ENCODE measurements around the gene PPP1R12B. TPM values are rescaled to one million over a fixed set of nuclear protein-coding genes. Genes with fewer than 3 reads are reported as not detected.

The PPP1R12B gene
- total and polyA plus RNA-seq, 2 experiments from 2014 or later, result 13.2 to 13.8 TPM

DNA sequence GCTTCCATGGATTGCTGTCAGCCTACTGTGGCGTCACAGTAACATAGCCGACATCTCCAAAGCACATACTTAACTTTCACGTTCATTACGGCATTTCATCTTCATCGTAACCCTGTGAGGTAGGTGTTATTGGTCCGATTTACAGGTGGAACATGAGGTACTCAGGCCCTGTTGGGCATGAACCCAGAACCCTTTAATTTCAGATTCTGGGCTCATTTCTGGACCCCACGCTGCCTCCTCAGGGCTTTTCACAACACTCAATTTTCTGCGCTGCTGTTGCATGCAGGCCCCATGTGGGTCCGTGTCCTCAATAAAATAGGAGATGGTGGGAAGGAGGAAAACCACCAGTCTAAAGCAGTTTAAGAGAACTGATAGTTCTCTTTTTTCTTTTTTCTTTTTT is 46.3 kb upstream of the PPP1R12B start (continued):
- TF ChIP-seq EZH2 (IDR thresholded peaks at IDR 0.05; ENCODE audit: low read depth, unreplicated experiment) (no peak), ZNF114 (CRISPR knock-in tag; IDR thresholded peaks at IDR 0.05) (no peak), CREB1 (CRISPR knock-in tag; IDR thresholded peaks at IDR 0.05; ENCODE audit: low read depth) (no peak)
- TF ChIP-seq, protein P1, sequence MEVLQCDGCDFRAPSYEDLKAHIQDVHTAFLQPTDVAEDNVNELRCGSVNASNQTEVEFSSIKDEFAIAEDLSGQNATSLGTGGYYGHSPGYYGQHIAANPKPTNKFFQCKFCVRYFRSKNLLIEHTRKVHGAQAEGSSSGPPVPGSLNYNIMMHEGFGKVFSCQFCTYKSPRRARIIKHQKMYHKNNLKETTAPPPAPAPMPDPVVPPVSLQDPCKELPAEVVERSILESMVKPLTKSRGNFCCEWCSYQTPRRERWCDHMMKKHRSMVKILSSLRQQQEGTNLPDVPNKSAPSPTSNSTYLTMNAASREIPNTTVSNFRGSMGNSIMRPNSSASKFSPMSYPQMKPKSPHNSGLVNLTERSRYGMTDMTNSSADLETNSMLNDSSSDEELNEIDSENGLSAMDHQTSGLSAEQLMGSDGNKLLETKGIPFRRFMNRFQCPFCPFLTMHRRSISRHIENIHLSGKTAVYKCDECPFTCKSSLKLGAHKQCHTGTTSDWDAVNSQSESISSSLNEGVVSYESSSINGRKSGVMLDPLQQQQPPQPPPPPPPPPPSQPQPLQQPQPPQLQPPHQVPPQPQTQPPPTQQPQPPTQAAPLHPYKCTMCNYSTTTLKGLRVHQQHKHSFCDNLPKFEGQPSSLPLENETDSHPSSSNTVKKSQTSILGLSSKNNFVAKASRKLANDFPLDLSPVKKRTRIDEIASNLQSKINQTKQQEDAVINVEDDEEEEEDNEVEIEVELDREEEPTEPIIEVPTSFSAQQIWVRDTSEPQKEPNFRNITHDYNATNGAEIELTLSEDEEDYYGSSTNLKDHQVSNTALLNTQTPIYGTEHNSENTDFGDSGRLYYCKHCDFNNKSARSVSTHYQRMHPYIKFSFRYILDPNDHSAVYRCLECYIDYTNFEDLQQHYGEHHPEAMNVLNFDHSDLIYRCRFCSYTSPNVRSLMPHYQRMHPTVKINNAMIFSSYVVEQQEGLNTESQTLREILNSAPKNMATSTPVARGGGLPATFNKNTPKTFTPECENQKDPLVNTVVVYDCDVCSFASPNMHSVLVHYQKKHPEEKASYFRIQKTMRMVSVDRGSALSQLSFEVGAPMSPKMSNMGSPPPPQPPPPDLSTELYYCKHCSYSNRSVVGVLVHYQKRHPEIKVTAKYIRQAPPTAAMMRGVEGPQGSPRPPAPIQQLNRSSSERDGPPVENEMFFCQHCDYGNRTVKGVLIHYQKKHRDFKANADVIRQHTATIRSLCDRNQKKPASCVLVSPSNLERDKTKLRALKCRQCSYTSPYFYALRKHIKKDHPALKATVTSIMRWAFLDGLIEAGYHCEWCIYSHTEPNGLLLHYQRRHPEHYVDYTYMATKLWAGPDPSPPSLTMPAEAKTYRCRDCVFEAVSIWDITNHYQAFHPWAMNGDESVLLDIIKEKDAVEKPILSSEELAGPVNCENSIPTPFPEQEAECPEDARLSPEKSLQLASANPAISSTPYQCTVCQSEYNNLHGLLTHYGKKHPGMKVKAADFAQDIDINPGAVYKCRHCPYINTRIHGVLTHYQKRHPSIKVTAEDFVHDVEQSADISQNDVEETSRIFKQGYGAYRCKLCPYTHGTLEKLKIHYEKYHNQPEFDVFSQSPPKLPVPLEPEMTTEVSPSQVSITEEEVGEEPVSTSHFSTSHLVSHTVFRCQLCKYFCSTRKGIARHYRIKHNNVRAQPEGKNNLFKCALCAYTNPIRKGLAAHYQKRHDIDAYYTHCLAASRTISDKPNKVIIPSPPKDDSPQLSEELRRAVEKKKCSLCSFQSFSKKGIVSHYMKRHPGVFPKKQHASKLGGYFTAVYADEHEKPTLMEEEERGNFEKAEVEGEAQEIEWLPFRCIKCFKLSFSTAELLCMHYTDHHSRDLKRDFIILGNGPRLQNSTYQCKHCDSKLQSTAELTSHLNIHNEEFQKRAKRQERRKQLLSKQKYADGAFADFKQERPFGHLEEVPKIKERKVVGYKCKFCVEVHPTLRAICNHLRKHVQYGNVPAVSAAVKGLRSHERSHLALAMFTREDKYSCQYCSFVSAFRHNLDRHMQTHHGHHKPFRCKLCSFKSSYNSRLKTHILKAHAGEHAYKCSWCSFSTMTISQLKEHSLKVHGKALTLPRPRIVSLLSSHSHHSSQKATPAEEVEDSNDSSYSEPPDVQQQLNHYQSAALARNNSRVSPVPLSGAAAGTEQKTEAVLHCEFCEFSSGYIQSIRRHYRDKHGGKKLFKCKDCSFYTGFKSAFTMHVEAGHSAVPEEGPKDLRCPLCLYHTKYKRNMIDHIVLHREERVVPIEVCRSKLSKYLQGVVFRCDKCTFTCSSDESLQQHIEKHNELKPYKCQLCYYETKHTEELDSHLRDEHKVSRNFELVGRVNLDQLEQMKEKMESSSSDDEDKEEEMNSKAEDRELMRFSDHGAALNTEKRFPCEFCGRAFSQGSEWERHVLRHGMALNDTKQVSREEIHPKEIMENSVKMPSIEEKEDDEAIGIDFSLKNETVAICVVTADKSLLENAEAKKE (CRISPR knock-in tag; IDR thresholded peaks at IDR 0.05), result no peak

DNA sequence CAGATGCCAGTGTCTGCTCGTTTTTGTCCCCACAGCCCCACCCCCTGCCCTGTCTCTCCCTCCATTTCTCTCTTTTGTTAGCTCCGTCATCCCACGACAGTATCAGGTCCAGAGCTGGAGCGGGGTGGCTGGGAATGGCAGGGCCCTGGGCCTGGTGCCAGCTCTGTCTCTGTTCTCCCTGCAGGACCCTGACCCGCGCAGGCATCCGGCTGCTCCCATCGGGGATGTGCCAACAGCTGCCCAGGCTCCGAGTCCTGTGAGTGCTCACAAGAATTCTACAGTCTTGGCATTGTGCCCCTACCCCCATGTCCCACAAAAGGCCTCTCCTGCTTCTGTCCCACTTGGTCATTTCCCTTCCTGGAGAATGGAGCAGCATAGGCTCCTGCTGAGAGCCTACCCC is 44.1 kb upstream of the PPP1R12B start:
- DNase-seq (ENCODE audit: low spot score) (no peak), ATAC-seq (no peak)
- Histone ChIP-seq H3K9me2 (ENCODE audit: insufficient read depth) (no peaks in the 10 kb centered on the region), H3K4me3 (no peak overlapping the region), H3F3A (replicated peaks; ENCODE audit: low read depth) (no peaks in the 10 kb centered on the region), H3K4me1 (ENCODE audit: insufficient read depth) (no peaks in the 10 kb centered on the region), H3K79me2 (replicated peaks; ENCODE audit: insufficient read depth) (no peaks in the 10 kb centered on the region), H3K36me3 (ENCODE audit: insufficient read depth) (no peaks in the 10 kb centered on the region), H4K20me1 (replicated peaks; ENCODE audit: insufficient read depth) (no peaks in the 10 kb centered on the region), H2AFZ (no peak overlapping the region), H3K4me2 (no peak overlapping the region), H3K27ac (ENCODE audit: low read depth) (no peak overlapping the region), H3K27me3 (ENCODE audit: insufficient read depth) (no peaks in the 10 kb centered on the region)
- Mint-ChIP-seq H3K4me1 (peaks cover 2% of the 10 kb centered on the region; the same call in 2 of the 3 replicates), H3K36me3 (ENCODE audit: low read depth) (no peaks in the 10 kb centered on the region), H3K4me3 (no peak overlapping the region), H3K27me3 (ENCODE audit: insufficient read depth, low read depth, poor library complexity) (peaks cover 19% of the 10 kb centered on the region), H3K27ac (no peak overlapping the region), H3K9me3 (no peaks in the 10 kb centered on the region)
- no peak for TF ChIP-seq POLR2AphosphoS5 (IDR thresholded peaks at IDR 0.05; ENCODE audit: low read depth)
- TF ChIP-seq ZNF331 (CRISPR knock-in tag; IDR thresholded peaks at IDR 0.05; ENCODE audit: low read depth), result no peak
- TF ChIP-seq ZNF114 (CRISPR knock-in tag; IDR thresholded peaks at IDR 0.05), result no peak
- no peak for TF ChIP-seq CREB1 (CRISPR knock-in tag; IDR thresholded peaks at IDR 0.05; ENCODE audit: low read depth)
- no peak for TF ChIP-seq REST (IDR thresholded peaks at IDR 0.05; ENCODE audit: unreplicated experiment)
- TF ChIP-seq NANOG (IDR thresholded peaks at IDR 0.05; ENCODE audit: borderline replicate concordance), result no peak
